HL-60 (cell line): ENCODE data around the gene BBS1.

Experiments
- DNase-seq, 2 experiments: peaks; one replicate each; pipeline ENCODE4 v3.0.0-alpha.2; 2010 to 2020; ENCODE audit warnings: low read depth in 1 of 2, low spot score in 1 of 2
- H3K27ac ChIP-seq: fragments of 250-450 bp; sonication (Bioruptor Pico); replicated peaks from 2 replicates; pipeline ENCODE4 v1.5.1; 2020; ENCODE audit warnings: mild to moderate bottlenecking, moderate library complexity
- H3K27me3 ChIP-seq: fragments of 250-450 bp; sonication (Bioruptor Pico); 2 replicates; pipeline ENCODE4 v1.5.1; 2021; ENCODE audit warnings: mild to moderate bottlenecking, moderate library complexity; ENCODE audit not compliant: insufficient read depth, poor library complexity, severe bottlenecking
- H3K4me3 ChIP-seq: replicated peaks from 2 replicates; pipeline ENCODE4 v1.5.1; 2011; ENCODE audit warnings: mild to moderate bottlenecking, control low read depth, low read length; ENCODE audit not compliant: insufficient read depth
- CTCF ChIP-seq: IDR thresholded peaks from one replicate; pipeline ENCODE4 v1.5.1; 2011; ENCODE audit warnings: low read length, control low read depth, inconsistent platforms; ENCODE audit not compliant: insufficient read depth
- GABPA ChIP-seq: IDR thresholded peaks from 2 replicates; pipeline ENCODE4 v1.6.1; 2012; ENCODE audit warnings: low read depth
- POLR2AphosphoS5 ChIP-seq: IDR thresholded peaks from 2 replicates; pipeline ENCODE4 v1.6.1; 2012; ENCODE audit warnings: low read depth
- REST ChIP-seq: IDR thresholded peaks from 2 replicates; pipeline ENCODE4 v1.6.1; 2012; ENCODE audit warnings: low read depth; ENCODE audit not compliant: insufficient replicate concordance
- SPI1 ChIP-seq: IDR thresholded peaks from 2 replicates; pipeline ENCODE4 v1.6.1; 2012; ENCODE audit warnings: low read depth, mild to moderate bottlenecking, borderline replicate concordance

BBS1 gene

GRCh38 chr11:66505276-66505816, 5.1 kb upstream of the BBS1 start:
- no peak overlapping the region for H3K4me3 ChIP-seq
- no peak overlapping the region for H3K27ac ChIP-seq
- no peak for TF ChIP-seq REST
- no peak for TF ChIP-seq SPI1
- no peak for TF ChIP-seq POLR2AphosphoS5
- TF ChIP-seq GABPA, result no peak
- TF ChIP-seq CTCF, result no peak
- no peaks in the 10 kb centered on the region for H3K27me3 ChIP-seq
- no peak for DNase-seq

GRCh38 chr11:66509131-66509561, 1.3 kb upstream of the BBS1 start:
- no peaks in the 10 kb centered on the region for H3K27me3 ChIP-seq
- TF ChIP-seq GABPA, result no peak
- TF ChIP-seq CTCF, result no peak
- TF ChIP-seq POLR2AphosphoS5, result no peak; the same call in 1 of the 2 replicates
- TF ChIP-seq SPI1, result no peak
- no peak for TF ChIP-seq REST
- H3K4me3 ChIP-seq, result no peak overlapping the region
- peak overlapping the region; percentile 55 for H3K27ac ChIP-seq
- DNase-seq, result peak in 1 of 2 experiments; percentile 81

- no peaks in the 10 kb centered on the region for H3K27me3 ChIP-seq
- peak overlapping the region; percentile 95 for H3K4me3 ChIP-seq
- no peak for DNase-seq
- peak overlapping the region; percentile 55; the same call in 1 of the 2 replicates for H3K27ac ChIP-seq
- TF ChIP-seq POLR2AphosphoS5, result no peak
- no peak for TF ChIP-seq SPI1
- TF ChIP-seq GABPA, result no peak
- no peak for TF ChIP-seq CTCF
- no peak for TF ChIP-seq REST
Observed at GRCh38 chr11:66510990-66511339, 530 bp downstream of the BBS1 start.
